AG09309 (cell line): ENCODE data around the gene MAD1L1.

Source experiments
- DNase-seq: peaks from one replicate; pipeline ENCODE4 v3.0.0-alpha.2; 2010; ENCODE audit warnings: low read depth
- H3K4me3 ChIP-seq: 2 replicates; pipeline ENCODE4 v1.5.1; 2011; ENCODE audit warnings: mild to moderate bottlenecking, low read depth, low read length, moderate library complexity; ENCODE audit not compliant: control insufficient read depth
- TF ChIP-seq, protein P1 (sequence below): IDR thresholded peaks from 2 replicates; pipeline ENCODE4 v1.5.1; 2011; ENCODE audit warnings: mild to moderate bottlenecking, low read depth, low read length, inconsistent platforms; ENCODE audit not compliant: insufficient read depth, control insufficient read depth; ENCODE audit errors: missing control alignments

The MAD1L1 gene

DNA sequence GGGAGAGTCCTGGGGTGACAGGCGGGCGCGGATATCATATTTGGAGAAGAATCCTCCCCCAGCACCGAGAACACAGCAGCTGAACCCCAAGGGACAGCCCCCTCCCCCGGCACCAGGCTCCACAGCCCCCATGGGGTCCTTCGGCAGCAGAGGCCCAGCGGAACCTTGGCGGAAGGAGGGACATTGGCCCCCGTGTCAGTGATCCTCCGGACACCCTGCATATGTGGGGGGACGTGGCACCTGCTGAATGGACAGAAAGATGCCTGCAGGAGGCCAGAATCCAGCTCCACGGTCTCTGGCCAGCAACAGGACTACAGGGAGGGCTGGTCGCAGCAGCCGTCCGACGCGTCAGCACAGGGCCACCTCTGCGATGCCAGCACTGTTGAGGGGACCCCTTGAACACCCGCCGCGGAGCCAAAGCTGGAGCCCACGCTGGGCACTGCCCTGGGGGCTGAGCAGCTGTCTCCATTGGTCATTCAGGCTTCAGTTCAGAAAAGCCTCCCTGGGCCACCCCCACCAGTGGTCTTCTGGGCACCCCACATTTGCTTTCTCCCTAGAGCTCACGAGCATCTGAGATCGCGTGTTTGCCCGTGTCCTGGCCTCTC is 322.6 kb downstream of the MAD1L1 start:
- TF ChIP-seq, protein P1, sequence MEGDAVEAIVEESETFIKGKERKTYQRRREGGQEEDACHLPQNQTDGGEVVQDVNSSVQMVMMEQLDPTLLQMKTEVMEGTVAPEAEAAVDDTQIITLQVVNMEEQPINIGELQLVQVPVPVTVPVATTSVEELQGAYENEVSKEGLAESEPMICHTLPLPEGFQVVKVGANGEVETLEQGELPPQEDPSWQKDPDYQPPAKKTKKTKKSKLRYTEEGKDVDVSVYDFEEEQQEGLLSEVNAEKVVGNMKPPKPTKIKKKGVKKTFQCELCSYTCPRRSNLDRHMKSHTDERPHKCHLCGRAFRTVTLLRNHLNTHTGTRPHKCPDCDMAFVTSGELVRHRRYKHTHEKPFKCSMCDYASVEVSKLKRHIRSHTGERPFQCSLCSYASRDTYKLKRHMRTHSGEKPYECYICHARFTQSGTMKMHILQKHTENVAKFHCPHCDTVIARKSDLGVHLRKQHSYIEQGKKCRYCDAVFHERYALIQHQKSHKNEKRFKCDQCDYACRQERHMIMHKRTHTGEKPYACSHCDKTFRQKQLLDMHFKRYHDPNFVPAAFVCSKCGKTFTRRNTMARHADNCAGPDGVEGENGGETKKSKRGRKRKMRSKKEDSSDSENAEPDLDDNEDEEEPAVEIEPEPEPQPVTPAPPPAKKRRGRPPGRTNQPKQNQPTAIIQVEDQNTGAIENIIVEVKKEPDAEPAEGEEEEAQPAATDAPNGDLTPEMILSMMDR: no peak
- DNase-seq: no peak
- no peak overlapping the region for H3K4me3 ChIP-seq

DNA sequence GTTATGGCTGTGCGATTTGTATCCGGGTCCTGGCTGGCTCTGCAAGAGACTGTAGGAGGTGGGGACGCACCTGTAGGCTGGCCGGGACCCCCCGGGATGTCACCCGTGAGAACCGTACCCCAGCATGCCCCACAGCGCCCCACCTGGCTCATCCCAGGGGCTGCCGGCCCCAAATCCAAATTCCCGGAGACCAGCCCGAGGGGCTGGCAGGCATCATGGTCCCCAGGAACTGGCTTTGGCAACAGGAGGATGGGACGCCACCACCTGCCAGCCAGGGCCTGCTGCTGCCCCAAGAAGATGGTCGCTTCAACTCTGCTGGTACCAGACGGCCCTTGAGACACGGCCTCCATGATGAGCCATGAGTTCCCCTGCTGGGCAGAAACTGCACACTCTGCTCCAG is 323.3 kb downstream of the MAD1L1 start:
- H3K4me3 ChIP-seq: no peak overlapping the region
- TF ChIP-seq, protein P1: no peak
- no peak for DNase-seq

DNA sequence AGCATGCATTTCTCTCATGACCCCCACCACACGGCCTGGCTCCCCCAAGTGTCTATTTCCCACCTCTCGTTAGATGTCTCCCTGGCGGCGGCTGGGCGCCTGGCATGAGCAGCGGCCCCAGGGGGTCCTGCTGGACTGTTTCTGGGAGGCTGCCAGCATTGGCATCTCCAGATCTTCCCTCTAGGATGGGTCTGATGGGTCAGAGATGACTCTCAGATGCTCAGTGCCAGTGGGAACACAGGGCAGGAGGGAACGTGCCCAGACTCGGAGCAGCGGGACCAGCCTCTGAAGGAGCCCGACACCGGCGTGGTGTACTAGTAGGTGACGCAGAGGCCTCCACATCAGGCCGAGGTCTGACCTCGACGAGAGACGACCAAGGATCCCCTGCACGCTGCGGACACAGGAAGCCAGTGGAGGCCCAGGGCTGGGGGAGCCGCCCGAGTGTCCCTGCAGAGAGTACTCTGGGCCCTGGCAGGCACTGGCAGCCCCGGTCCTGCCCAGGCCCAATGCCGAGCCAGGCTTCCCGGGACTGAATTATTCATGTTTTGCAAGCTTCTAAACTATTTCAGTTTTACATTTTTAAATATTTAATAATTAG is 323.8 kb downstream of the MAD1L1 start:
- TF ChIP-seq, protein P1: no peak
- H3K4me3 ChIP-seq: no peak overlapping the region
- no peak for DNase-seq

DNA sequence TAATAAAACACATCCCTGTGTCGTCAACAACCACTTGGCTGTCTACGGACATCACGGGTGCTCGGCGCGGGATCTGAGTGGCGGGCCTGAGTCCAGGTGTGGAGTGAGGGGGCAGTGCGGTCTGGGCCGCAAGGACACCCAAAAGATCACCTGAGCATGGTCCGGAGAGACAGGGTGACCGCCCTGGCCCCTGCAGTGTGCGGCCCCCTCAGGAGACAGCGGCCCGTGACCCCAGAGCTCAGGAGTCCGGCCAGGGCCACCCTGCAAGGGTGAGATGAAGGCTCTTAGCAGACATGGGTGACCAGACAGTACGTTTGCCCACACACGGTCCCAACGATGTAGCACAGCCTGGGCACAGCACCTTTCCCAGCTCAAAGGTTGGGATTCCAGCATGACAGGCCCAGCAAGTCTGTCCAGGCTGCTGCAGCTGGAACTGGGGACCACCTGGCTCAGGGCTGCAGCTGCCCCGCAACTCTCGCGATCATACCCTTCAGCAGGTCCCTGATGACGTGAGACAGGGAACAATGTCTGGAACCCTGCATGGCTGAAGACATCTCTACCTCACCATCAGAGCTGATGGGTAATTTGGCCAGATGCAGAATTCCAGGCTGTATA is 324.9 kb downstream of the MAD1L1 start:
- H3K4me3 ChIP-seq: no peak overlapping the region
- DNase-seq: no peak
- TF ChIP-seq, protein P1: no peak

DNA sequence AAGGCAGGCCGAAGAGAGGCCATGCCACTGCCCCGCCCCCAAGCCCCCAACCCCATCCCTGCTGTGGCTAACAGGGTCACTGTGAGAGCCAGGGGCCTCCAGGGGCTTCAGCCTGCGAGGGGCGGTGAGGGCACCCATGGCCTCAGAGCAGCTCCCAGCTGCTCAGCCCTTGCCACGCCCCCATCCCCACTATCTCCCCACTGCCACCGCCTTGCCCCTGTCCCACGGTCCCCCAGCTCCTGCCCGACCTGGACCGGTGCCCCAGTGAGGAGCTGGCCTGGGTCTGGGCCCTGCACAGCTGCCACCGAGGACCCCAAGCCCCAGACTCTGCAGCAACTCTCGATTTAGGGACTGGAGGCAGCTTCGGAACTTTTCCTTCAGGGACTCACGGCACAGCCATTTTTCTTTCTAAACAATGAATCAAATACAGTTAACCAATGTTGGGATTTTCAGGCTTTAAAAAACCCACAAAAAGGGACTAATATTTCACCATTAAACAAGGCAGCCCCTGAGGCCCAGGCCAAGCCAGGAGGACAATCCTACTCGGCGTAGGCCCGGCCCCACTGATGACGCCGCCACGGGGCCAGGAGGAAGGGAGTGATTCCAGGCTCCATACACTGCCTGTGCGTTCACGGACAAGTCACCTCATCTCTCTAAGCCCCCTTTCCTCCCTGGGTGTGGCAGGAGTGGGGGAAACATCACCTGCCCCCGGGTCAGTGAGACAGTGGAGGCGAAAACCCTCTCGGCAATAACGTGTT is 325.6 kb downstream of the MAD1L1 start:
- DNase-seq: no peak
- TF ChIP-seq, protein P1: no peak
- no peak overlapping the region for H3K4me3 ChIP-seq

DNA sequence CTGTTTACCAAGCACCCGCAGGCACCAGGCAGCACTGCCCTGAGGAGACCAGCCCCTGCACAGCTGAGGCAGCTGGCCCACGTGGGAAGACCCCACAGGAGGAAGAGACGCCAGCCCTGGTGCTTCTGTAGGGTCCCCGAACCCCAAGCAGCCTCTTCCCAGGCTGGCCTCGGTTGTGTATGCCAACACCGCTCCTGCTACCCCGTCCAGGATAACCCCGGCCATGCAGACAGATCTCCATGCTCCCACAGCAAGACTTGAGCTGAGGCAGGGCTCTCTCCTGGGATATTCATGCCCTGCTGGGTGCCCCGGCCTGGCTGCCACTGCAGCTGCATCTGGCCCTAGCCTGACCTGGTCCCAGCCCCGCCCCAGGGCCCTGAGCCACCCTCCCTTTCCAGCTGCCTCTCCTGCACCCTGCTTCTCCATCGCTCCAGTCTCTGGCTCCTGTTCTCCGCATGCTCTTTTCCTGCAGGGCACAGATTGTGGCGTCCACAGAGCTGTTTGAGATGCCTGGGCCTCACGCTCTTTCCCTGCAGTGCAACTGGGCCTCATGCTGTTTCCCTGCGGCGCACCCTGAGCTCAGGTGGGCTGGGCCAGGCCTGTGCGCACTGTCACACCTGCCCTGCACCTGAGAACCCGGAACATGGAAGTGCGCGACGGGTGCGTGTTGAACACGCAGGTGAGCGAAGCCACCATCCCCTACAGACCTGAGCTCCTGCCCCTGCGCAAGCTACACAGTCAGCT is 326.5 kb downstream of the MAD1L1 start:
- H3K4me3 ChIP-seq: no peak overlapping the region
- TF ChIP-seq, protein P1: no peak
- no peak for DNase-seq
